ENCODE results near the gene MS4A1. TPM values are rescaled to one million over a fixed set of nuclear protein-coding genes. Genes with fewer than 3 reads are reported as not detected.

The MS4A1 gene
- total RNA-seq, 1 donor from 2014 or later: not detected

DNA sequence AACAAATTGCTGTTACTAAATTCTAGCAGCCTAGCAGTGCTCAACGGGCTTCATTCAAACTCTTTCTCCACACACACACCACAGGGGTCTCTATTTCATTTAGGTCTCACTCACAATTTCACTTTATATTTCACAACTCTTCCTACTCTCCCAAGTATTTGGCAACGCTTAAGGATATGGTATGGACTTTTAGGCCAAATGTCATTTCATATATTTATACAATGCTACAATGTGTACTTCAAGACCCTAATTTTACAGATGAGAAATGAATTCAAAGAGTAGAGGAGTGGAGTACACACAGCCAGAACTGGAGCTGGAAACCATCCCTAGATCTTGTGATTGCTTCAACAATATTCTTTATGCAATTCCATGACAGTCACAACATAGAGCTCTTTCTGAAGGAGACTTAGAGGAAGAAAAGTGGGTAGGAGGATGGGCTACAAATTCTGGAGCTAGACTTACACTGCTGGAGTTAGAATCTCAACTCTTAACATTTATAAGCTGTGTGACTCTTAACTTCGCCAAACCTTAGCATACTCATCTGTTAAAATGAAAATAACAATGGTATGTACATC is 57.1 kb downstream of the MS4A1 start:
- TF ChIP-seq, protein P1, sequence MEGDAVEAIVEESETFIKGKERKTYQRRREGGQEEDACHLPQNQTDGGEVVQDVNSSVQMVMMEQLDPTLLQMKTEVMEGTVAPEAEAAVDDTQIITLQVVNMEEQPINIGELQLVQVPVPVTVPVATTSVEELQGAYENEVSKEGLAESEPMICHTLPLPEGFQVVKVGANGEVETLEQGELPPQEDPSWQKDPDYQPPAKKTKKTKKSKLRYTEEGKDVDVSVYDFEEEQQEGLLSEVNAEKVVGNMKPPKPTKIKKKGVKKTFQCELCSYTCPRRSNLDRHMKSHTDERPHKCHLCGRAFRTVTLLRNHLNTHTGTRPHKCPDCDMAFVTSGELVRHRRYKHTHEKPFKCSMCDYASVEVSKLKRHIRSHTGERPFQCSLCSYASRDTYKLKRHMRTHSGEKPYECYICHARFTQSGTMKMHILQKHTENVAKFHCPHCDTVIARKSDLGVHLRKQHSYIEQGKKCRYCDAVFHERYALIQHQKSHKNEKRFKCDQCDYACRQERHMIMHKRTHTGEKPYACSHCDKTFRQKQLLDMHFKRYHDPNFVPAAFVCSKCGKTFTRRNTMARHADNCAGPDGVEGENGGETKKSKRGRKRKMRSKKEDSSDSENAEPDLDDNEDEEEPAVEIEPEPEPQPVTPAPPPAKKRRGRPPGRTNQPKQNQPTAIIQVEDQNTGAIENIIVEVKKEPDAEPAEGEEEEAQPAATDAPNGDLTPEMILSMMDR (conservative IDR thresholded peaks at IDR 0.05; ENCODE audit: low read depth, low read length): no peak
- H3K4me3 ChIP-seq (ENCODE audit: low read depth, low read length): no peak overlapping the region
- no peak for DNase-seq (ENCODE audit: low read depth)

DNA sequence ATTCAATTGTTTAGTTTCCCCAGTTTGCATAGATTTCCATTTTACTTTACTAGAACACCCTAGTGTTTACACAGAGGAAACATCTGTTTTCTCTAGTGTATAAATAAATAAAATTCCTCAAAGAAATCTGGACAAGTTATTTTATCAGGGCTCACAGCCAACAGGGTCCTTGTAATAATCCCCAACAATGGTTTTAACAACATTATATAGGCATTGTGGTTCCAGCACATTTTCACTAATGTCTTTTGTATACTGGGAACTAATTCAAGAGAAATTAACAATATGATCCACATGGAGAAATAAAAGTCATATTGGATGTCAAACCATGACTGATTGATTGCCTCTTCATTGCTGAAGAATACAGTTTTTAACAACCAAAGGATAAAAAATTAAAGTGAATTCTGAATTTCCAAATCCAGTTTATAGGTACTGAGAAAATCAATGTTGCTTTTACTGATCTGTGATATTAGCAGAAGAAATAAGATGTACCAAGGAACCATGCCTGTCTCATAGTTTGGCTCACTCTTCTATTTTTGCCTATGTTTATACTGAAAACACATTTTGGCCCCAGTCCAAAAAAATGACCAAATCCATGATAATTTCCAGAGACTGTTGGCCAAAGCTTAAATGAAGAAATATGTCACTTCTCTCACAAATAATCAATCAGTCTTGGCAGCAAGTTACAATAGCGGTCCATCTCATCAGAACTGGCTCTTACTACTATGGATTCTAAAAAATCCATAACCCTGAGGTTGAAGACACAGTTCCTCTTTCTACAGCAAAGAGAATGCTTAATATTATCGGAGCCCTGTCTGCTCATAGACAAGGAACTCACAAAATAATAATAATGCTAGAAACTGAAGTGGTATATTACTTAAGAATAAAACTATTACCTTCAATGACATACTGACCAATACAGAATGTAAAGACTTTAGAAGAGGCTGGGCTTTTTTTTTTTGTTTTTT is 58.1 kb downstream of the MS4A1 start:
- H3K4me3 ChIP-seq (ENCODE audit: low read depth, low read length): no peak overlapping the region
- DNase-seq (ENCODE audit: low read depth): no peak
- TF ChIP-seq, protein P1 (conservative IDR thresholded peaks at IDR 0.05; ENCODE audit: low read depth, low read length): no peak

DNA sequence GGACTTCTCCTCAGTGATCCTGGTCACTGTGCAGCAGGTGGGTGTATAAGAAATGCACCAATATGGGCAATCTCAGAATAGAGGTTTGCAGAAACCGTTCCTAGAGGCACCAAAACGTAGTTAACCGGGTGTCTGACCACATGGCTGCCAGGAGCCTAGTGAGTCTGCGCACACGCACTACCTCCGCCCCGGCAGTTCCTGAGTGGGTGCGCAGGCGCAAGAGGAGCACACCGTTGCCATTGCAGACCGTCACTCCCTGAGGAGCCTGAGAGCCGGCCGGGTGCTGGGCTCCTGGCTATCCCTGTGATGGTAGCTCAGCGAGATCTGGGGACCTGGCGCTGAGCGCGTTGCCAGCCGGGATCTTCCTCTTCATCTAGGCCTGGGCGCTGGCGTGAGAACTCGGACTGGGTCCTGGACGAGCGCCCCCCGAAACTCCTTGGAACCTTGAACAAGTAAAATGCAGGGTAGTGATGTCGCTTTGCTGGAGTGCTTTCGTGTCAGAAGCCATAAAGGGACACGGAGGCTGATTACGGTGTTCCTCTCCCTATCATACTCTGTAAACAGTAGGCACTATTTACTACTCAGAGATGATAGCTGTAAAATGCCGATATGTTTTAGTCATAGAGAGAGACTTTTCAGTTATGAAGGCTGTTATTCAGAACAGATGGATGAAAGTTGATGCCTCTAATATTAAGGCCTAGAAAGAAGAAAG is 59.7 kb downstream of the MS4A1 start, which contains the start of gene MS4A13:
Gene MS4A13 (plus strand): TSS at position 249 of the 712 bp plus-strand sequence. CDS start 2,692 bp downstream, outside the sequence.
- DNase-seq (ENCODE audit: low read depth): no peak
- TF ChIP-seq, protein P1 (conservative IDR thresholded peaks at IDR 0.05; ENCODE audit: low read depth, low read length): no peak
- no peak within 1 kb of the TSS for H3K4me3 ChIP-seq (ENCODE audit: low read depth, low read length)

Other genes with a start within 250 kb of the MS4A1 start
- gene MS4A4E, start 212.7 kb upstream of the MS4A1 start, total RNA-seq: not detected in 2 replicates
- gene MS4A4A, start 175.2 kb upstream of the MS4A1 start, total RNA-seq: not detected in 2 replicates
- gene MS4A6E, start 128.6 kb upstream of the MS4A1 start, total RNA-seq: not detected in 2 replicates
- not detected in 2 replicates for gene MS4A7, start 77.3 kb upstream of the MS4A1 start, total RNA-seq
- not detected in 2 replicates for gene MS4A14, start 59.4 kb upstream of the MS4A1 start, total RNA-seq
- gene MS4A5, start 26.3 kb upstream of the MS4A1 start, total RNA-seq: not detected in 2 replicates
- not detected in 2 replicates for gene MS4A12, start 36.9 kb downstream of the MS4A1 start, total RNA-seq
- not detected in 2 replicates for gene MS4A13, start 59.5 kb downstream of the MS4A1 start, total RNA-seq
- gene MS4A8, start 243.8 kb downstream of the MS4A1 start, total RNA-seq: not detected in 2 replicates